ENCODE results near the gene YIPF6.

DNA sequence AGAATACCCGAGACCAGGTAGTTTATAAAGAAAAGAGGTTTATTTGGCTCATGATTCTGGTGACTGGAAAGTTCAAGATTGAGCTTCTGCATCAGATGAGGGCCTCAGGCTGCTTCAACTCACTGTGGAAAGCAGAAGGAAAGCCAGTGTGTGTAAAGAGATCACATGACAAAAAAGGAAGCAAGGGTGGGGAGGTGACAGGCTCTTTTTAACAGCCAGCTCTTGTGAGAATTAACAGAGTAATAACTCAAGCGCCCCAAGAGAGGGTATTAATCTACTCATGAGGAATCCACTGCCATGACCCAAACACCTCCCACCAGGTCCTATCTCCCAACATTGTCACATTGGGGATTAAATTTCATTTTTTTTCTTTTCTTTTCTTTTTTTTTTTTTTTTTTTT lies 6.3 kb upstream of the YIPF6 start:
- TF ChIP-seq POLR2A (IDR thresholded peaks at IDR 0.05; ENCODE audit: borderline replicate concordance, extremely low read depth, insufficient read depth, insufficient read length) (no peak), ZFX (IDR thresholded peaks at IDR 0.05) (no peak), YY1 (IDR thresholded peaks at IDR 0.05; ENCODE audit: extremely low read depth, insufficient replicate concordance, low read depth, low read length) (no peak), POLR2AphosphoS5 (IDR thresholded peaks at IDR 0.05; ENCODE audit: low read depth, low read length) (no peak)
- TF ChIP-seq, protein P1, sequence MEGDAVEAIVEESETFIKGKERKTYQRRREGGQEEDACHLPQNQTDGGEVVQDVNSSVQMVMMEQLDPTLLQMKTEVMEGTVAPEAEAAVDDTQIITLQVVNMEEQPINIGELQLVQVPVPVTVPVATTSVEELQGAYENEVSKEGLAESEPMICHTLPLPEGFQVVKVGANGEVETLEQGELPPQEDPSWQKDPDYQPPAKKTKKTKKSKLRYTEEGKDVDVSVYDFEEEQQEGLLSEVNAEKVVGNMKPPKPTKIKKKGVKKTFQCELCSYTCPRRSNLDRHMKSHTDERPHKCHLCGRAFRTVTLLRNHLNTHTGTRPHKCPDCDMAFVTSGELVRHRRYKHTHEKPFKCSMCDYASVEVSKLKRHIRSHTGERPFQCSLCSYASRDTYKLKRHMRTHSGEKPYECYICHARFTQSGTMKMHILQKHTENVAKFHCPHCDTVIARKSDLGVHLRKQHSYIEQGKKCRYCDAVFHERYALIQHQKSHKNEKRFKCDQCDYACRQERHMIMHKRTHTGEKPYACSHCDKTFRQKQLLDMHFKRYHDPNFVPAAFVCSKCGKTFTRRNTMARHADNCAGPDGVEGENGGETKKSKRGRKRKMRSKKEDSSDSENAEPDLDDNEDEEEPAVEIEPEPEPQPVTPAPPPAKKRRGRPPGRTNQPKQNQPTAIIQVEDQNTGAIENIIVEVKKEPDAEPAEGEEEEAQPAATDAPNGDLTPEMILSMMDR (IDR thresholded peaks at IDR 0.05 in 2 of 3, conservative IDR thresholded peaks at IDR 0.05 in 1 of 3; ENCODE audit: borderline replicate concordance in 1 of 3, insufficient read depth in 1 of 3, low read depth in 2 of 3, low read length in 2 of 3) = no peak
